ENCODE measurements around the gene MRTFB.

DNA sequence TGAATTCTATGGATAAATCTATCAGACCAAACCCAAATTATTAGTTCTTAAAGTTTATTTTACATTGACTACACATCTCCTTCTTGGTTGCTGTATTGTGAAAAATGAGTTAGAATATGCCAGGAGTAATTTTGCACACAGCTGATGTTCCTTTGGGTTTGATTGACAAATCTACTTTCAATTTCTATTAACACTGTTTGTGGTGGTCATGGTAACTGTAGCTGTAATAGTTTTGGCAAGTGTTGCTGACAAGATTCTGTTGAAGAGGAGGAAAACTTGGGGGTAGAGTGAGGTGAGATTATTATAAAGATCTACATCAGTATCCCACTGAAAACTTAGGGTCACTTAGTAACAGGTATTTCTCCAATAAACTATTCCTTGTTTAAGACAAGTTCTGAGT is 30.3 kb downstream of the MRTFB start:
- TF ChIP-seq, protein P1, sequence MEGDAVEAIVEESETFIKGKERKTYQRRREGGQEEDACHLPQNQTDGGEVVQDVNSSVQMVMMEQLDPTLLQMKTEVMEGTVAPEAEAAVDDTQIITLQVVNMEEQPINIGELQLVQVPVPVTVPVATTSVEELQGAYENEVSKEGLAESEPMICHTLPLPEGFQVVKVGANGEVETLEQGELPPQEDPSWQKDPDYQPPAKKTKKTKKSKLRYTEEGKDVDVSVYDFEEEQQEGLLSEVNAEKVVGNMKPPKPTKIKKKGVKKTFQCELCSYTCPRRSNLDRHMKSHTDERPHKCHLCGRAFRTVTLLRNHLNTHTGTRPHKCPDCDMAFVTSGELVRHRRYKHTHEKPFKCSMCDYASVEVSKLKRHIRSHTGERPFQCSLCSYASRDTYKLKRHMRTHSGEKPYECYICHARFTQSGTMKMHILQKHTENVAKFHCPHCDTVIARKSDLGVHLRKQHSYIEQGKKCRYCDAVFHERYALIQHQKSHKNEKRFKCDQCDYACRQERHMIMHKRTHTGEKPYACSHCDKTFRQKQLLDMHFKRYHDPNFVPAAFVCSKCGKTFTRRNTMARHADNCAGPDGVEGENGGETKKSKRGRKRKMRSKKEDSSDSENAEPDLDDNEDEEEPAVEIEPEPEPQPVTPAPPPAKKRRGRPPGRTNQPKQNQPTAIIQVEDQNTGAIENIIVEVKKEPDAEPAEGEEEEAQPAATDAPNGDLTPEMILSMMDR (IDR thresholded peaks at IDR 0.05; ENCODE audit: low read depth, low read length) = no peak
- TF ChIP-seq EZH2phosphoT487 (IDR thresholded peaks at IDR 0.05; ENCODE audit: low read depth) = no peak
